Stimulated activated CD8-positive, alpha-beta memory T cell treated with anti-CD3 and anti-CD28 coated beads, Interleukin-4, amount 100 ng/mL, for 48 hours (primary cell): ENCODE measurements around the gene TFEB.

Source experiments
- DNase-seq: peaks from one replicate; pipeline ENCODE4 v3.0.0-alpha.2; 2020

Gene TFEB

GRCh38 chr6:41671376-41671775 lies 64.0 kb downstream of the TFEB start:
- DNase-seq, result no peak

GRCh38 chr6:41670703-41671360 lies 64.6 kb downstream of the TFEB start:
- no peak for DNase-seq

- no peak for DNase-seq
These were observed 66.4 kb downstream of the TFEB start for GRCh38 chr6:41668968-41669367.

GRCh38 chr6:41667195-41667594 lies 68.2 kb downstream of the TFEB start:
- DNase-seq, result no peak

- no peak for DNase-seq
These were observed 71.1 kb downstream of the TFEB start for GRCh38 chr6:41664271-41664670.

- DNase-seq, result no peak
These were observed 71.8 kb downstream of the TFEB start for GRCh38 chr6:41663568-41663967.

GRCh38 chr6:41659935-41660334 lies 75.5 kb downstream of the TFEB start:
- no peak for DNase-seq

- DNase-seq, result no peak
These were observed 76.8 kb downstream of the TFEB start for GRCh38 chr6:41658636-41659035.

- DNase-seq, result no peak
These were observed 78.0 kb downstream of the TFEB start for GRCh38 chr6:41657131-41658094.

GRCh38 chr6:41656002-41656691 lies 79.3 kb downstream of the TFEB start:
- DNase-seq, result no peak

- no peak for DNase-seq
These were observed 79.8 kb downstream of the TFEB start for GRCh38 chr6:41655646-41656001.

GRCh38 chr6:41655176-41655575 lies 80.2 kb downstream of the TFEB start:
- DNase-seq, result no peak

GRCh38 chr6:41654698-41655151 lies 80.7 kb downstream of the TFEB start:
- DNase-seq, result no peak

GRCh38 chr6:41654151-41654697 lies 81.2 kb downstream of the TFEB start:
- no peak for DNase-seq

- DNase-seq, result no peak
These were observed 81.7 kb downstream of the TFEB start for GRCh38 chr6:41653691-41654090.

GRCh38 chr6:41652866-41653652 lies 82.3 kb downstream of the TFEB start:
- no peak for DNase-seq

GRCh38 chr6:41651962-41652657 lies 83.3 kb downstream of the TFEB start:
- no peak for DNase-seq

- DNase-seq, result no peak
These were observed 84.0 kb downstream of the TFEB start for GRCh38 chr6:41651246-41651961.

- DNase-seq, result no peak
These were observed 85.3 kb downstream of the TFEB start for GRCh38 chr6:41650120-41650519.

- no peak for DNase-seq
These were observed 85.8 kb downstream of the TFEB start for GRCh38 chr6:41649596-41649995.

GRCh38 chr6:41648921-41649320 lies 86.5 kb downstream of the TFEB start:
- no peak for DNase-seq
